GM12874 (cell line): ENCODE measurements around the gene DDHD1.

Experiments used
- TF ChIP-seq, protein P1 (sequence below): IDR thresholded peaks from 2 replicates; pipeline ENCODE4 v1.5.1; 2011; ENCODE audit warnings: low read depth, mild to moderate bottlenecking, control low read depth, low read length, moderate library complexity; ENCODE audit not compliant: insufficient read depth

Gene DDHD1

DNA sequence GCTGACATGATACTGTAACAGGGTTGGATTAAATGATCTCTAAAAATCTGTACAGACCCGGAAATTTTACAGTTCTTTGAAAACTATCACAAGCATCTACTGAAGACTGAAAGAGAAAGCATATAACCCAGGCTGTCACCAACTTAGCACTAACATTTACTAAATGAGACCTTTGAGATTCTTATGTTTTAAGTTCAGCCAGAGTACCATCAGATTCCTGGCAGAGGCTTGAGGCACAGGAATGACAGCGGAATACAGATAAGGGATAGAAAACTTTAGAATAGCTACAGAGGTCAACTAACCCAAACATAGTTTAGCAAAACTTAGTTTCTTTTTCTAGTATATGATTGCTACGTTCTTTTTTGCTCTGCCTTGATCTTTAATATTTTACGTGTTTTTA is 110.6 kb downstream of the DDHD1 start:
- TF ChIP-seq, protein P1, sequence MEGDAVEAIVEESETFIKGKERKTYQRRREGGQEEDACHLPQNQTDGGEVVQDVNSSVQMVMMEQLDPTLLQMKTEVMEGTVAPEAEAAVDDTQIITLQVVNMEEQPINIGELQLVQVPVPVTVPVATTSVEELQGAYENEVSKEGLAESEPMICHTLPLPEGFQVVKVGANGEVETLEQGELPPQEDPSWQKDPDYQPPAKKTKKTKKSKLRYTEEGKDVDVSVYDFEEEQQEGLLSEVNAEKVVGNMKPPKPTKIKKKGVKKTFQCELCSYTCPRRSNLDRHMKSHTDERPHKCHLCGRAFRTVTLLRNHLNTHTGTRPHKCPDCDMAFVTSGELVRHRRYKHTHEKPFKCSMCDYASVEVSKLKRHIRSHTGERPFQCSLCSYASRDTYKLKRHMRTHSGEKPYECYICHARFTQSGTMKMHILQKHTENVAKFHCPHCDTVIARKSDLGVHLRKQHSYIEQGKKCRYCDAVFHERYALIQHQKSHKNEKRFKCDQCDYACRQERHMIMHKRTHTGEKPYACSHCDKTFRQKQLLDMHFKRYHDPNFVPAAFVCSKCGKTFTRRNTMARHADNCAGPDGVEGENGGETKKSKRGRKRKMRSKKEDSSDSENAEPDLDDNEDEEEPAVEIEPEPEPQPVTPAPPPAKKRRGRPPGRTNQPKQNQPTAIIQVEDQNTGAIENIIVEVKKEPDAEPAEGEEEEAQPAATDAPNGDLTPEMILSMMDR: no peak

DNA sequence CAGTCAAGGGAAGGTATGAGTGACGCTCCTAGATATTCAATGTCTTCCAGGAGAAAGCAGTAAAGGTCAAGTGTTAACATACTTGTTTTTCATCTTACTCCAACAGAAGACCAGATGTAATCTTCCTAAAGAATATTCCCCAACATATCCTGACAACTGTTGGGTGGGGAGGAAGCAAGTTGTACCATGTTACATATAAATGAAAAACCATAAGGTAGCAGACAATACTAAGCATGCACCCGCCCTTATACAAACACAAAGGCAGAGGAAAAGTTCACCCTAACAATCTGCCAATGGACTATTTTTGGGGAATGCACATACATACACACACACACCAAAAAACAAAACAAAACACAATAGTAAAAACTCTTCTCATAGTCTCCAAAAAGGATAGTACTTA is 112.1 kb downstream of the DDHD1 start:
- TF ChIP-seq, protein P1: no peak

DNA sequence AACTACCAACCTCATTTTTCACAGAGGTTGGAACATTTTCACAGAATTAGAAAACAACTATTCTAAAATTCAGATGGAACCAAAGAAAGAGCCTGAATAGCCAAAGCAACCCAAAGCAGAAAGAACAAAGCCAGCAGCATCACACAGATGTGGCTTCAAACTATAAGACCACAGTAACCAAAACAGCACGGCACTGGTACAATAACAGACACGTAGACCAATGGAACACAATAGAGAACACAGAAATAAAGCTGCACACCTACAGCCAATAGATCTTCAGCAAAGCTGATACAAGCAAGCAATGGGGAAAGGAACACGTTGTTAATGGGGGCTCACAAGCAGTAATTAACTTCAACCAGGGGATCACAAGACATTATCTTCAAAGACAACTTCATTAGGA is 114.5 kb downstream of the DDHD1 start:
- TF ChIP-seq, protein P1: no peak

DNA sequence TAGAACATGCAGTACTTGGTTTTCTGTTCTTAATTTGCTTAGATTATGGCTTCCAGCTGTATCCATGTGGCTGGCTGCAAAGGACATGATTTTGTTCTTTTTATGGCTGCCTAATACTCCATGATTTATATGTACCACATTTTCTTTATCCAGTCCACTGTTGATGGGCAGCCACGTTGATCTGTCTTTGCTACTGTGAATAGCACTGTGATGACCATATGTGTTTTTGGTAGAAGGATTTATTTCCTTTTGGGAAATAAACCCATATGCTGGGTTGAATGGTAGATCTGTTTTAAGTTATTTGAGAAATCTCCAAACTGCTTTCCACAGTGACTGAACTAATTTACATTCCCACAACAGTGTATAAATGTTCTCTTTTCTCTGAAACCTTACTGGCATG is 116.1 kb downstream of the DDHD1 start:
- TF ChIP-seq, protein P1: no peak

DNA sequence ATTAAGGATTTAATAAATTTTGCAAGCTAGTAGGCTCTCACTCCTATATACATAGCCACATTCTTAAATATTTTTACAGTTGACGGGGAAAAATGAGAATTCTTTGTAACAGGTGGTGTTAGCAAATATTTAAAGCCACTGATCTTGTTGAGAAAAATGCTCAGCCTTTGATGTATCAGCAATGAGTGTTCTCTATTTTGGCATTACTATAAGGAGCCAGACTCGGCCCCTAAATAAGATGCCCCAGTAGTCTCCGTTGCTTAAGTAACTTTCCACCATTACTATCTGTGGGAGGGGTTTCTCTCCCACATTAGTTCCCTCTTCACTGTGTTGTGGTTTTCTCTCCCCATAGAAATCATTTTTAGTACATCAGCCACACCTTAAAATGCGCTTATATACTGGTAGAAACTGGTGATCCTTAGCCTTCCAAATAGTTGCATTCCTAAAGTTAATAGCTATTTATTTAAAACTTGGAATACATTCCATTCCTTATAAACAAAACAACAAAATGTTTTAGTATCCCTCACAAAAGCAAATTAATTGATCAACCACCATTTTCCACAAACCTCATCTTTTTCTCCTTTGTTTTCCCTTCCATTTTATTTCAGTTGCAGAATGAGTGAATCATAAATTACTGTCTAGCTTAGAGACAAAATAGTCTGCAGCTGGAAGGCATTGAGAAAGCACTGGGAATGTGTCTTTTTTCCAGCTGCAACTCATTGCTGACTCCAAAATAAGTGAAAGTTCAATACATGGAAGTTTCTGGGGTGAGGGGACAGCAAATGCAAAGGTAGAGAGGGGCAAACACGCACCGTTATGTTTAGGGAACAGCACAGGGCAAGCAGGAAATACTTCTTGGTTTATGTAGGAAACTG is 117.5 kb downstream of the DDHD1 start:
- TF ChIP-seq, protein P1: no peak

DNA sequence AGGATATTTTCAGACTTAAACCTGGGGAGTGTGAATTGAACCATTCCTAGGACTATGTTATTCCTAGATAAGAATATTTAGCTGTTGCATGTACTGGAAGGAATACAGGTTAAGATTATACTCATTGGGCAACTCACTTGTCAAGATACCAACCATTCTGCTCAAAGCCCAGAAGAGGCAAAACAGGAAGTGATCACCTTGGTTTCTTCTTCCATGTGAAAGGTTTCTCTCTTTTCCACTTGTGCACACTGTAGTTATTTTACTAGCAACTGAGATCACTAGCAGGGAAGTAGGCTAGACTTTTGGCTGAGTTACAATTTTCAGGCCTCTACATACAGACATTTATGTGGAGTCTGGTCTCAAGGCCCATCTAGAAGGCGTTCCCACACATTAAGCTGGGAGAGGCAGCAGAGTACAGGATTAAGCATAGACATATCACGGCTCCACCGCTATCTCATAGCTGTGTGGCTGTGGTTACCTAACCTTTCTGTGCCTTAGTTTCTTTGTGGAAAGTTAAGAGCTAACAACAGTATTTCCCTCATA is 118.4 kb downstream of the DDHD1 start:
- TF ChIP-seq, protein P1: no peak

GRCh38 chr14:53034036-53034435 is 119.1 kb downstream of the DDHD1 start:
- TF ChIP-seq, protein P1: no peak
